Stimulated activated CD4-positive, alpha-beta T cell treated with anti-CD3 and anti-CD28 coated beads, Interleukin-1b, Interleukin-23, amount 100 ng/mL, for 24 hours (primary cell): Measurements from ENCODE around the gene ITIH4.

ENCODE experiments used
- DNase-seq, 4 experiments: peaks; one replicate each; pipeline ENCODE4 v3.0.0-alpha.2; 2020; ENCODE audit warnings: low read depth in 4 of 4, low spot score in 1 of 4

The ITIH4 gene

DNA sequence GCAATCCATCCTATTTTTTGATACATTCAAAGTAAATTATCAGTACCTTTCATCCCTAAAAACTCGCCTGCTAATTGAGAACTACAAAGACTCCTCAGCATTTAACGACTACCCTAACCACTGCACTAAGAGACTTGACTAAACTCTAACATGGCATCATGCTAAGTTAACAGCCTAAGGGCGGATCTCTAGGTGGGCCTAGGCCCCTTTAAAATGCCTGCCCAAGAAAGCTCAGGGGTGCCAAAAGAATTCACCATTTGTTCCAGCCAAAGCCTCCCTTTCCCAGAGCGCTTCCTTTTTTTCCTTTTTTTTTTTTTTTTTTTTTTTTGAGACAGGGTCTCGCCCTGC is 59.2 kb downstream of the ITIH4 start:
- DNase-seq = no peak

DNA sequence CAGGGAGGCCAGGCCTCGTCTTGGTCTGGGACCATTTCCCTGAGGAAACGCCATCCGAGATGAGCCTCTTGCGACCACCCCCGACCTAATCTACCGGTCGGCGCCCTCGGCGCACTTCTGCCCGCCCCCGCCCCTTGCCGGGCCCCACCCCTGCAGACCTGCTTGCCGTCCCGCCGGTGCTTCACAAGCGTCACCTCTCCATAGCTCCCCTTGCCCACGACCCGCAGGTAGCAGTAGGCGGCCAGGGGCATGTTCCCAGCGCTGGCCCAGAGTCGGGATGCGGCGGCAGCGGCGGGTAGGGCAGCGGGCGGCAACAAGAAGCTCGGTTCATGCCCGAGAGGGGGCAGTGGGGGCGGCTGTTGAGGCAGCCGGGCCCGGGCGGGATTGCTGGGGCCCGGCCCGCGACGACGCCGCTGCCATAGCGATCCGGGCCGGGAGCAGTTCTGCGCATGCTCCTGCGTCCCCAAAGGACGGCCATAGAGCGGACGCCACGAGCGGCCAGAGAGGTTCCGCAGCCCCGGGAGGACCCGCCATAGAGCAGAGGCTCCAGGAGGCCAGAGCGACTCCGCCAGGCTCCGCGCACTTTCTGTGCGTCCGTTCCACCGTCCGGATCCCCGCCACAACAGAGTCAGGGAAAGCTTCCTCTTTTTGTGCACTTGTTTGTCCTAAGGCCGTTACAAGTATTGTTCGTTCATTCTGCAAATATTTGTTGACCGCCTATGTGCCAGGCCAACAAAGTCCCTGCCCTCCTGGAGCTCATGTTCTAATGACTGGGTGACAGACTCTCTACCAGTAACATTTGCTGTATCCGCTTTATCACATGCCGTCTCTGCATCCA is 59.8 kb downstream of the ITIH4 start, which contains the start of gene NEK4:
Gene NEK4 (minus strand): TSS at position 445 of the 838 bp plus-strand sequence. CDS start 194 bp downstream, at position 251.
- peak; percentile 63 to 85 (median 76) for DNase-seq

DNA sequence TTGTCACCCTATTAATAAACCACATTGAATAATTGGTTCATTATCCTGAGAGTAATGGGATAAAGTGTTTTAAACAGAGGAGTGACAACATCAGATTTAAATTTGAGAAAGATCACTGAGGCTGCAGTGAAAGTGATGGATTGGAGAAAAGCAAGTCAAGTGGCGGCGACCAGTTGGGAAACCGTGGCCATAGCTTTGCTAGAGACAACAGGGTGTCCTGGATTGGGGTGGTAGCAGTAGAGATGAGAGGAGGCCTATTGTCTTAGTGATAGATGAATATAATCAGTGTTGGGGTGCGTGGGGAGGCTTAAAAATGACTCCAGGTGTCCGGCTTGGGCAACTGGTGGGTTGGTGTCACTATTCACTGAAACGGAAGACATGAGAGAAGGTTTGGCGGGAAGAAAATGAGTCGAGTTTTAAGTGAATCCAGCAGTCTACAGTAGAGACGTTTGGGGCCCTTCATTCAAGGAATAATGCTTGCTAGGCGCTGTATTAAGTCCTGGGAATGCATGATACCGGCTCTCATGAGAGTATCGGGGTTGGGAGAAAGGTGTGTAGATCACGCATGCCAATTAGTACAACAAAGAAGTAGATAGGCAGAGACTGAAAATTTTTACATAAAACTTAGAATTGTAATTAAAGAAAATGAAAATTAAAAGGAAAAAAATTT is 60.6 kb downstream of the ITIH4 start:
- no peak for DNase-seq

DNA sequence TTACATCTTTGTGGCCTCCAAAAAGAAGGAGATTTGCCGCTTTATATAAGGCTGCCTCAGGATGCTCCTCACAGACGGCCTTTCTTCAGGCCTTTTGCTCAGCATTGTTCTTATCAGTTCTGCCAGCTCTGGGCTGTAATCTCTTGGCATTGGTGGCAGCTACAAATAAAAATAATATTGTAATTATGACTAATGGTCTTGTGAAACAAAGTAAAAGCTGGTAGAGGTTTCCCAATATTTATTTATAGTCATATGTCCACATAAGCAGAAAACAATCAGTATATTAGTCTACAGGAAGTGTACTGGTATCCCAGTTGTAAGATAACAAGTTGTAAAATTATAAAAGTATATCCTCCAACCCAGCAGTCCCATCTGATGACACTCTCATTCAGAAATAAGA is 67.0 kb downstream of the ITIH4 start:
- DNase-seq = no peak
